Measurements from ENCODE around the gene GALT.
A peak's percentile ranks its signal among the peaks of the same experiment; 100 is the strongest.

GALT gene

DNA sequence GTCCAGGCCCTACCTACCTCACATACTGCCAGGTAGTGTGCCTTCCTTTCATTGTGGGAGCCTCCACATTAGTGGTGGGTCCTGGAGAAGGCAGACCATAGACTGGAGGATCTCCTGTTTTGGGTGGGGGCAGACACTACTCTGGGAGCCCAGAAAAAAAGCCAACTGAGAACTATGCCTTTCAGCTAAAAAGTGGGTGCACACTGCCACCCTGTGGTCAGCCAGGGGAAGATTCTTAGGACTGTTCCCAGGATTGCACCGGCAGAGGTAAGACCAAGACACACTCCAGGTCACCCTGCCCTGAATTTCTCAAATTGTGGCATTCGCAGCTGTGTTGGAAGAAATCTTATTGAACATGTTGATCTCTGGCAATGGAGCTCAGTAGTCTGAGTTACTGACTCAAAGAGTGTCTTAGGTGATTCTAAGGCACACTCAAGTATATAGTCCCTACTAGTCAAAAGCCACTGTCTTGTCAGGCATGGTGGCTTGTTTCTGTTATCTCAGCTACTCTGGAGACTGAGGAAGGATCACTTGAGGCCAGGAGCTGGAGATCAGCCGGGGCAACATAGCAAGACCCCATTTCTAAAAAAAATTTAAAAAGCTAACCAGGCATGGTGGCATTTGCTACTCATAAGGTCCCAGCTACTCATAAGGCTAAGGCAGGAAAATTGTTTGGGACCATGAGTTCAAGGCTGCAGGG is 12.5 kb upstream of the GALT start:
- peaks cover 27% of the 10 kb centered on the region for H3K4me1 ChIP-seq (ENCODE audit: control insufficient read depth, low read length)
- no peak overlapping the region for H3K4me3 ChIP-seq (ENCODE audit: low read length)
- peaks cover 22% of the 10 kb centered on the region for H3K79me2 ChIP-seq (ENCODE audit: control insufficient read depth, low read length)
- no peaks in the 10 kb centered on the region for H3K9me3 ChIP-seq (ENCODE audit: control insufficient read depth, insufficient read depth, low read length)
- no peaks in the 10 kb centered on the region for H3K9me2 ChIP-seq (replicated peaks; ENCODE audit: control insufficient read depth, low read length)
- peaks cover 3% of the 10 kb centered on the region; the same call in 1 of the 2 replicates for H3F3A ChIP-seq (ENCODE audit: control insufficient read depth, insufficient read depth)
- H3K4me2 ChIP-seq (ENCODE audit: low read length) = no peak overlapping the region
- peaks cover 15% of the 10 kb centered on the region; the same call in 1 of the 2 replicates for H3K36me3 ChIP-seq (ENCODE audit: control insufficient read depth, low read length)
- no peak for TF ChIP-seq EZH2phosphoT487 (IDR thresholded peaks at IDR 0.05; ENCODE audit: borderline replicate concordance, low read length)
- TF ChIP-seq CTCF (IDR thresholded peaks at IDR 0.05; ENCODE audit: low read depth, low read length, poor library complexity, severe bottlenecking) = peak; percentile 97
- no peaks in the 10 kb centered on the region for H4K20me1 ChIP-seq (ENCODE audit: control insufficient read depth, insufficient read depth, low read depth, low read length)
- H3K27me3 ChIP-seq (ENCODE audit: control insufficient read depth, low read length) = peaks cover 16% of the 10 kb centered on the region
- no peak overlapping the region for H3K27ac ChIP-seq (ENCODE audit: low read depth, low read length)

GRCh38 chr9:34634551-34635248 is 11.8 kb upstream of the GALT start:
- H3K4me2 ChIP-seq (ENCODE audit: low read length) = no peak overlapping the region
- H3K9me2 ChIP-seq (replicated peaks; ENCODE audit: control insufficient read depth, low read length) = no peaks in the 10 kb centered on the region
- no peak for TF ChIP-seq EZH2phosphoT487 (IDR thresholded peaks at IDR 0.05; ENCODE audit: borderline replicate concordance, low read length)
- TF ChIP-seq CTCF (IDR thresholded peaks at IDR 0.05; ENCODE audit: low read depth, low read length, poor library complexity, severe bottlenecking) = no peak

GRCh38 chr9:34635556-34635955 is 10.9 kb upstream of the GALT start:
- Histone ChIP-seq H3F3A (ENCODE audit: control insufficient read depth, insufficient read depth) (peaks cover 3% of the 10 kb centered on the region; the same call in 1 of the 2 replicates), H3K9me2 (replicated peaks; ENCODE audit: control insufficient read depth, low read length) (no peaks in the 10 kb centered on the region), H3K4me2 (ENCODE audit: low read length) (peak overlapping the region; percentile 95), H3K9me3 (ENCODE audit: control insufficient read depth, insufficient read depth, low read length) (no peaks in the 10 kb centered on the region), H3K4me1 (ENCODE audit: control insufficient read depth, low read length) (peaks cover 23% of the 10 kb centered on the region), H3K27ac (ENCODE audit: low read depth, low read length) (no peak overlapping the region), H4K20me1 (ENCODE audit: control insufficient read depth, insufficient read depth, low read depth, low read length) (no peaks in the 10 kb centered on the region), H3K36me3 (ENCODE audit: control insufficient read depth, low read length) (peaks cover 15% of the 10 kb centered on the region; the same call in 1 of the 2 replicates), H3K79me2 (ENCODE audit: control insufficient read depth, low read length) (peaks cover 22% of the 10 kb centered on the region), H3K27me3 (ENCODE audit: control insufficient read depth, low read length) (peaks cover under 1% of the 10 kb centered on the region; the same call in 1 of the 2 replicates), H3K4me3 (ENCODE audit: low read length) (no peak overlapping the region; the same call in 1 of the 2 replicates)
- no peak for TF ChIP-seq EZH2phosphoT487 (IDR thresholded peaks at IDR 0.05; ENCODE audit: borderline replicate concordance, low read length)
- TF ChIP-seq CTCF (IDR thresholded peaks at IDR 0.05; ENCODE audit: low read depth, low read length, poor library complexity, severe bottlenecking) = no peak

More at GRCh38 chr9:34634551-34635248, 11.8 kb upstream of the GALT start:
- no peak overlapping the region for H3K4me3 ChIP-seq (ENCODE audit: low read length)
- H3K4me1 ChIP-seq (ENCODE audit: control insufficient read depth, low read length) = peaks cover 23% of the 10 kb centered on the region
- no peaks in the 10 kb centered on the region for H3K9me3 ChIP-seq (ENCODE audit: control insufficient read depth, insufficient read depth, low read length)
- H4K20me1 ChIP-seq (ENCODE audit: control insufficient read depth, insufficient read depth, low read depth, low read length) = no peaks in the 10 kb centered on the region
- peaks cover 15% of the 10 kb centered on the region; the same call in 1 of the 2 replicates for H3K36me3 ChIP-seq (ENCODE audit: control insufficient read depth, low read length)
- H3F3A ChIP-seq (ENCODE audit: control insufficient read depth, insufficient read depth) = peaks cover 3% of the 10 kb centered on the region; the same call in 1 of the 2 replicates
- peaks cover 9% of the 10 kb centered on the region for H3K27me3 ChIP-seq (ENCODE audit: control insufficient read depth, low read length)
- peaks cover 22% of the 10 kb centered on the region for H3K79me2 ChIP-seq (ENCODE audit: control insufficient read depth, low read length)
- H3K27ac ChIP-seq (ENCODE audit: low read depth, low read length) = no peak overlapping the region

All from DOHH2 (cell line).